ENCODE results near the gene RAD51AP1.

DNA sequence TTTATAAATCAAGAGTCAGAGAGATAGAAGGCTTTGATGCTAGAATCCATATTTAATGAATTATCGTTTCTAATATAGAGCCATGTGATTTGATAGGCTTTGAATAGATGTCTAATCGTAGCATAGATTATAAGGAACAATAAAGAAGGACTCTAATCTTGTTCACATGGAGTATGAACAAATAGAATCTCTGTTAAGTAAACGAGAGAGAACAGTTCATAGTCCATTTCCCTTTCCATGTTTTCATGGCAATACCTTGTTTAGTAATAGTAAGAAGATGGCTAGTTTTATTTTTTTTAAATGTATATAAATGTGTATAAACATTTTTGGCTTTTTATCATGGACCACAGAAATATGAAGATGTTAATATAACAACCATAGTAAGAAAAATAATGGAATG lies 32.3 kb upstream of the RAD51AP1 start:
- TF ChIP-seq, protein P1, sequence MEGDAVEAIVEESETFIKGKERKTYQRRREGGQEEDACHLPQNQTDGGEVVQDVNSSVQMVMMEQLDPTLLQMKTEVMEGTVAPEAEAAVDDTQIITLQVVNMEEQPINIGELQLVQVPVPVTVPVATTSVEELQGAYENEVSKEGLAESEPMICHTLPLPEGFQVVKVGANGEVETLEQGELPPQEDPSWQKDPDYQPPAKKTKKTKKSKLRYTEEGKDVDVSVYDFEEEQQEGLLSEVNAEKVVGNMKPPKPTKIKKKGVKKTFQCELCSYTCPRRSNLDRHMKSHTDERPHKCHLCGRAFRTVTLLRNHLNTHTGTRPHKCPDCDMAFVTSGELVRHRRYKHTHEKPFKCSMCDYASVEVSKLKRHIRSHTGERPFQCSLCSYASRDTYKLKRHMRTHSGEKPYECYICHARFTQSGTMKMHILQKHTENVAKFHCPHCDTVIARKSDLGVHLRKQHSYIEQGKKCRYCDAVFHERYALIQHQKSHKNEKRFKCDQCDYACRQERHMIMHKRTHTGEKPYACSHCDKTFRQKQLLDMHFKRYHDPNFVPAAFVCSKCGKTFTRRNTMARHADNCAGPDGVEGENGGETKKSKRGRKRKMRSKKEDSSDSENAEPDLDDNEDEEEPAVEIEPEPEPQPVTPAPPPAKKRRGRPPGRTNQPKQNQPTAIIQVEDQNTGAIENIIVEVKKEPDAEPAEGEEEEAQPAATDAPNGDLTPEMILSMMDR (IDR thresholded peaks at IDR 0.05; ENCODE audit: poor library complexity, severe bottlenecking) = no peak
- TF ChIP-seq POLR2AphosphoS5 (IDR thresholded peaks at IDR 0.05) (no peak), EZH2 (IDR thresholded peaks at IDR 0.05; ENCODE audit: borderline replicate concordance, insufficient read depth, low read length, poor library complexity, severe bottlenecking) (no peak), TAF1 (IDR thresholded peaks at IDR 0.05; ENCODE audit: low read depth) (no peak), SMC3 (conservative IDR thresholded peaks at IDR 0.05; ENCODE audit: poor library complexity) (no peak), EP300 (conservative IDR thresholded peaks at IDR 0.05; ENCODE audit: poor library complexity, severe bottlenecking) (no peak), RAD21 (conservative IDR thresholded peaks at IDR 0.05) (no peak), MXI1 (conservative IDR thresholded peaks at IDR 0.05; ENCODE audit: poor library complexity, severe bottlenecking) (no peak)
- TF ChIP-seq, protein P2, sequence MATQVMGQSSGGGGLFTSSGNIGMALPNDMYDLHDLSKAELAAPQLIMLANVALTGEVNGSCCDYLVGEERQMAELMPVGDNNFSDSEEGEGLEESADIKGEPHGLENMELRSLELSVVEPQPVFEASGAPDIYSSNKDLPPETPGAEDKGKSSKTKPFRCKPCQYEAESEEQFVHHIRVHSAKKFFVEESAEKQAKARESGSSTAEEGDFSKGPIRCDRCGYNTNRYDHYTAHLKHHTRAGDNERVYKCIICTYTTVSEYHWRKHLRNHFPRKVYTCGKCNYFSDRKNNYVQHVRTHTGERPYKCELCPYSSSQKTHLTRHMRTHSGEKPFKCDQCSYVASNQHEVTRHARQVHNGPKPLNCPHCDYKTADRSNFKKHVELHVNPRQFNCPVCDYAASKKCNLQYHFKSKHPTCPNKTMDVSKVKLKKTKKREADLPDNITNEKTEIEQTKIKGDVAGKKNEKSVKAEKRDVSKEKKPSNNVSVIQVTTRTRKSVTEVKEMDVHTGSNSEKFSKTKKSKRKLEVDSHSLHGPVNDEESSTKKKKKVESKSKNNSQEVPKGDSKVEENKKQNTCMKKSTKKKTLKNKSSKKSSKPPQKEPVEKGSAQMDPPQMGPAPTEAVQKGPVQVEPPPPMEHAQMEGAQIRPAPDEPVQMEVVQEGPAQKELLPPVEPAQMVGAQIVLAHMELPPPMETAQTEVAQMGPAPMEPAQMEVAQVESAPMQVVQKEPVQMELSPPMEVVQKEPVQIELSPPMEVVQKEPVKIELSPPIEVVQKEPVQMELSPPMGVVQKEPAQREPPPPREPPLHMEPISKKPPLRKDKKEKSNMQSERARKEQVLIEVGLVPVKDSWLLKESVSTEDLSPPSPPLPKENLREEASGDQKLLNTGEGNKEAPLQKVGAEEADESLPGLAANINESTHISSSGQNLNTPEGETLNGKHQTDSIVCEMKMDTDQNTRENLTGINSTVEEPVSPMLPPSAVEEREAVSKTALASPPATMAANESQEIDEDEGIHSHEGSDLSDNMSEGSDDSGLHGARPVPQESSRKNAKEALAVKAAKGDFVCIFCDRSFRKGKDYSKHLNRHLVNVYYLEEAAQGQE (IDR thresholded peaks at IDR 0.05; ENCODE audit: borderline replicate concordance) = no peak

Measured in neural cell (in vitro differentiated cells).